HepG2 (cell line): Measurements from ENCODE around the gene FGF1. TPM values are rescaled to one million over a fixed set of nuclear protein-coding genes. Genes with fewer than 3 reads are reported as not detected.
A peak's percentile ranks its signal among the peaks of the same experiment; 100 is the strongest.

Experiments used
- BCL6 ChIP-seq: IDR thresholded peaks from 2 replicates; pipeline ENCODE4 v1.6.1; 2016; ENCODE audit warnings: missing genetic modification reagents, missing compliant biosample characterization
- BHLHE40 ChIP-seq: IDR thresholded peaks from 2 replicates; pipeline ENCODE4 v1.6.1; 2011; ENCODE audit warnings: low read length, improper control_type of control experiment
- EP300 ChIP-seq, 3 experiments: sonication (generic) in 1 of 3; formaldehyde crosslinking in 1 of 3; IDR thresholded peaks; 2 replicates each; pipeline versions ENCODE4 v1.5.1 to v1.6.1; 2011 to 2020; ENCODE audit warnings: low read depth in 2 of 3, low read length in 2 of 3, borderline replicate concordance in 1 of 3, improper control_type of control experiment in 1 of 3, mild to moderate bottlenecking in 1 of 3, missing genetic modification reagents in 1 of 3, moderate library complexity in 1 of 3
- FOSL1 ChIP-seq: sonication (generic); formaldehyde crosslinking; IDR thresholded peaks from 2 replicates; pipeline ENCODE4 v1.9.0; 2021; ENCODE audit warnings: missing genetic modification reagents, borderline replicate concordance
- FOXA1 ChIP-seq, 2 experiments: fragments of 450-650 bp in 1 of 2; sonication (generic) in 1 of 2; formaldehyde crosslinking in 1 of 2; IDR thresholded peaks; 2 replicates each; pipeline versions ENCODE4 v1.4.0 to v1.6.1; 2016 to 2020; ENCODE audit warnings: missing genetic modification reagents in 1 of 2
- IKZF1 ChIP-seq: fragments of 450-650 bp; IDR thresholded peaks from 2 replicates; pipeline ENCODE4 v1.7.1; 2016
- JUN ChIP-seq: sonication (generic); formaldehyde crosslinking; IDR thresholded peaks from 2 replicates; pipeline ENCODE4 v1.4.0; 2020; ENCODE audit warnings: mild to moderate bottlenecking, missing genetic modification reagents
- NR2F1 ChIP-seq, 2 experiments: fragments of 450-650 bp in 1 of 2; formaldehyde crosslinking in 1 of 2; IDR thresholded peaks; 2 replicates each; pipeline versions ENCODE4 v1.5.0 to v1.6.1; 2016 to 2020; ENCODE audit warnings: mild to moderate bottlenecking in 1 of 2, missing compliant biosample characterization in 1 of 2, missing genetic modification reagents in 1 of 2, moderate library complexity in 1 of 2
- NR2F6 ChIP-seq, 2 experiments: IDR thresholded peaks; 2 replicates each; pipeline ENCODE4 v1.6.1; 2016; ENCODE audit warnings: antibody characterized with exemption in 1 of 2, mild to moderate bottlenecking in 1 of 2
- RARA ChIP-seq: IDR thresholded peaks from 2 replicates; pipeline ENCODE4 v1.6.1; 2016; ENCODE audit warnings: missing genetic modification reagents, missing compliant biosample characterization
- RXRB ChIP-seq: IDR thresholded peaks from 2 replicates; pipeline ENCODE4 v1.6.1; 2016; ENCODE audit warnings: borderline replicate concordance, missing genetic modification reagents, missing compliant biosample characterization
- SP5 ChIP-seq: IDR thresholded peaks from 2 replicates; pipeline ENCODE4 v1.6.1; 2016; ENCODE audit warnings: low read depth, borderline replicate concordance
- ZNF737 ChIP-seq: sonication (generic); formaldehyde crosslinking; IDR thresholded peaks from 2 replicates; pipeline ENCODE4 v1.5.0; 2020; ENCODE audit warnings: missing genetic modification reagents, mild to moderate bottlenecking, borderline replicate concordance
- polyA plus RNA-seq, 8 experiments: library from polyadenylated mRNA; depleted of rRNA in 3 of 8; stranded (reverse) in 7 of 8; unstranded in 1 of 8; fragments of >200 nt; fragmentation: Illumina TruSeq in 4 of 8; extraction: Trizol in 4 of 8; gene quantifications; 2 replicates each; pipeline versions ENCODE4 v1.2.1 to v1.2.3, GENCODE V29; 2011 to 2016; ENCODE audit warnings: low read depth in 4 of 8, missing spikeins in 1 of 8, mixed read lengths in 1 of 8; ENCODE audit not compliant: insufficient read depth in 1 of 8
- total RNA-seq, 5 experiments: library from RNA; depleted of rRNA; stranded (reverse); fragments of >200 nt; fragmentation: Illumina TruSeq; extraction: Trizol; gene quantifications; 2 replicates each; pipeline ENCODE4 v1.2.3, GENCODE V29; 2016; ENCODE audit warnings: low read depth in 1 of 5
- TF ChIP-seq, protein P1 (sequence below): IDR thresholded peaks from 2 replicates; pipeline ENCODE4 v1.6.1; 2016
- TF ChIP-seq, protein P2 (sequence below): IDR thresholded peaks from 2 replicates; pipeline ENCODE4 v1.4.0; 2020; ENCODE audit warnings: mild to moderate bottlenecking, missing genetic modification reagents
- TF ChIP-seq, protein P3 (sequence below): sonication (generic); formaldehyde crosslinking; IDR thresholded peaks from 2 replicates; pipeline ENCODE4 v1.5.1; 2020; ENCODE audit warnings: mild to moderate bottlenecking, missing genetic modification reagents, borderline replicate concordance

Gene FGF1
- total and polyA plus RNA-seq, 2 of the 13 experiments (the other 11 are each of a cell fraction or from before 2014, with no cell fraction given): not detected

DNA sequence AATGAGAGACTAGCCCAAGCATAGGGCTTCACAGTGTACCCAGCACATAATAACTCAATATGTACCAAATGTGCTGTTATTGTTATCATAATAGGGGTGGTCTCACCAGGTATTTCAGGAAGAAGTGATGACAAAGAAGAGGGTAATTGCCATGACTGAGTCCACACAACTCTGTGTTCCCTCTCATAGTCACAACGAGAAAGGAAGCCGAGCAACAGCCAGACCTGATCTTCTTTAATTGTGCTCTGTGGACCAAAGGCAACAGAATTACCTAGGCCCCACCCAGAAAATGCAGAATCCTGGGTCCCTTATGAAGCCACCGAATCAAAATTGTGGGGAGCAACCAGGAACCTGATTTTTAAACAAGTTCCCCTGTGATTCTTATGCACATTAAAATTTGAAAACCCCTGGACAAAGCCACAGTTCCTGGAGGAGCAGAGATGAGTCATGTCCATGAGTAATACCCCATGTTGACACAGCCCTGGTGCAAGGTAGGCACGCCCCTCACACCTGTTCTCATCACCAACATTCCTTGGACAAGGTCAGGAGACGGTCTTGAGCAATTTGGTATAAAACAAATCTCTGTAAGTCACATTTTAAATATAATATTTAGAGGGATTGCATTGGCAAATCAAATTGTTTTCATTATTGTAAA lies 5.2 kb downstream of the FGF1 start (continued):
- TF ChIP-seq EP300 (IDR thresholded peaks at IDR 0.05; ENCODE audit: low read depth in 2 of 2, low read length in 2 of 2) (peak in 1 of 2 experiments; percentile 47; a peak in 2 of 4 replicates), EP300 (CRISPR knock-in tag; IDR thresholded peaks at IDR 0.05; ENCODE audit: borderline replicate concordance) (peak; percentile 35; the same call in 1 of the 2 replicates), IKZF1 (no peak), NR2F1 (CRISPR knock-in tag; IDR thresholded peaks at IDR 0.05) (peak in 1 of 2 experiments; percentile 74; a peak in 2 of 4 replicates), NR2F6 (IDR thresholded peaks at IDR 0.05) (peak; percentile 40; the same call in 1 of the 2 replicates), NR2F6 (CRISPR knock-in tag; IDR thresholded peaks at IDR 0.05) (peak; percentile 42; the same call in 1 of the 2 replicates), RXRB (CRISPR knock-in tag) (0 out of 2 replicates have a peak, but pooled peaks have one; percentile 9), SP5 (CRISPR knock-in tag) (peak; percentile 78; the same call in 1 of the 2 replicates), ZNF737 (CRISPR knock-in tag) (no peak), RARA (CRISPR knock-in tag) (peak; percentile 64), JUN (CRISPR knock-in tag) (peak; percentile 62; the same call in 1 of the 2 replicates), FOXA1 (IDR thresholded peaks at IDR 0.05) (0 out of 2 replicates have a peak, but pooled peaks have one; percentile 10), FOXA1 (CRISPR knock-in tag; IDR thresholded peaks at IDR 0.05) (peak; percentile 88), BHLHE40 (peak; percentile 36; the same call in 1 of the 2 replicates), BCL6 (0 out of 2 replicates have a peak, but pooled peaks have one; percentile 53), FOSL1 (peak; percentile 74; the same call in 1 of the 2 replicates)
- TF ChIP-seq, protein P1, sequence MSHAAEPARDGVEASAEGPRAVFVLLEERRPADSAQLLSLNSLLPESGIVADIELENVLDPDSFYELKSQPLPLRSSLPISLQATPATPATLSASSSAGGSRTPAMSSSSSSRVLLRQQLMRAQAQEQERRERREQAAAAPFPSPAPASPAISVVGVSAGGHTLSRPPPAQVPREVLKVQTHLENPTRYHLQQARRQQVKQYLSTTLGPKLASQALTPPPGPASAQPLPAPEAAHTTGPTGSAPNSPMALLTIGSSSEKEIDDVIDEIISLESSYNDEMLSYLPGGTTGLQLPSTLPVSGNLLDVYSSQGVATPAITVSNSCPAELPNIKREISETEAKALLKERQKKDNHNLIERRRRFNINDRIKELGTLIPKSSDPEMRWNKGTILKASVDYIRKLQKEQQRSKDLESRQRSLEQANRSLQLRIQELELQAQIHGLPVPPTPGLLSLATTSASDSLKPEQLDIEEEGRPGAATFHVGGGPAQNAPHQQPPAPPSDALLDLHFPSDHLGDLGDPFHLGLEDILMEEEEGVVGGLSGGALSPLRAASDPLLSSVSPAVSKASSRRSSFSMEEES: peak; percentile 25; the same call in 1 of the 2 replicates
- TF ChIP-seq, protein P2, sequence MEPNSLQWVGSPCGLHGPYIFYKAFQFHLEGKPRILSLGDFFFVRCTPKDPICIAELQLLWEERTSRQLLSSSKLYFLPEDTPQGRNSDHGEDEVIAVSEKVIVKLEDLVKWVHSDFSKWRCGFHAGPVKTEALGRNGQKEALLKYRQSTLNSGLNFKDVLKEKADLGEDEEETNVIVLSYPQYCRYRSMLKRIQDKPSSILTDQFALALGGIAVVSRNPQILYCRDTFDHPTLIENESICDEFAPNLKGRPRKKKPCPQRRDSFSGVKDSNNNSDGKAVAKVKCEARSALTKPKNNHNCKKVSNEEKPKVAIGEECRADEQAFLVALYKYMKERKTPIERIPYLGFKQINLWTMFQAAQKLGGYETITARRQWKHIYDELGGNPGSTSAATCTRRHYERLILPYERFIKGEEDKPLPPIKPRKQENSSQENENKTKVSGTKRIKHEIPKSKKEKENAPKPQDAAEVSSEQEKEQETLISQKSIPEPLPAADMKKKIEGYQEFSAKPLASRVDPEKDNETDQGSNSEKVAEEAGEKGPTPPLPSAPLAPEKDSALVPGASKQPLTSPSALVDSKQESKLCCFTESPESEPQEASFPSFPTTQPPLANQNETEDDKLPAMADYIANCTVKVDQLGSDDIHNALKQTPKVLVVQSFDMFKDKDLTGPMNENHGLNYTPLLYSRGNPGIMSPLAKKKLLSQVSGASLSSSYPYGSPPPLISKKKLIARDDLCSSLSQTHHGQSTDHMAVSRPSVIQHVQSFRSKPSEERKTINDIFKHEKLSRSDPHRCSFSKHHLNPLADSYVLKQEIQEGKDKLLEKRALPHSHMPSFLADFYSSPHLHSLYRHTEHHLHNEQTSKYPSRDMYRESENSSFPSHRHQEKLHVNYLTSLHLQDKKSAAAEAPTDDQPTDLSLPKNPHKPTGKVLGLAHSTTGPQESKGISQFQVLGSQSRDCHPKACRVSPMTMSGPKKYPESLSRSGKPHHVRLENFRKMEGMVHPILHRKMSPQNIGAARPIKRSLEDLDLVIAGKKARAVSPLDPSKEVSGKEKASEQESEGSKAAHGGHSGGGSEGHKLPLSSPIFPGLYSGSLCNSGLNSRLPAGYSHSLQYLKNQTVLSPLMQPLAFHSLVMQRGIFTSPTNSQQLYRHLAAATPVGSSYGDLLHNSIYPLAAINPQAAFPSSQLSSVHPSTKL (CRISPR knock-in tag): peak; percentile 79
- TF ChIP-seq, protein P3, sequence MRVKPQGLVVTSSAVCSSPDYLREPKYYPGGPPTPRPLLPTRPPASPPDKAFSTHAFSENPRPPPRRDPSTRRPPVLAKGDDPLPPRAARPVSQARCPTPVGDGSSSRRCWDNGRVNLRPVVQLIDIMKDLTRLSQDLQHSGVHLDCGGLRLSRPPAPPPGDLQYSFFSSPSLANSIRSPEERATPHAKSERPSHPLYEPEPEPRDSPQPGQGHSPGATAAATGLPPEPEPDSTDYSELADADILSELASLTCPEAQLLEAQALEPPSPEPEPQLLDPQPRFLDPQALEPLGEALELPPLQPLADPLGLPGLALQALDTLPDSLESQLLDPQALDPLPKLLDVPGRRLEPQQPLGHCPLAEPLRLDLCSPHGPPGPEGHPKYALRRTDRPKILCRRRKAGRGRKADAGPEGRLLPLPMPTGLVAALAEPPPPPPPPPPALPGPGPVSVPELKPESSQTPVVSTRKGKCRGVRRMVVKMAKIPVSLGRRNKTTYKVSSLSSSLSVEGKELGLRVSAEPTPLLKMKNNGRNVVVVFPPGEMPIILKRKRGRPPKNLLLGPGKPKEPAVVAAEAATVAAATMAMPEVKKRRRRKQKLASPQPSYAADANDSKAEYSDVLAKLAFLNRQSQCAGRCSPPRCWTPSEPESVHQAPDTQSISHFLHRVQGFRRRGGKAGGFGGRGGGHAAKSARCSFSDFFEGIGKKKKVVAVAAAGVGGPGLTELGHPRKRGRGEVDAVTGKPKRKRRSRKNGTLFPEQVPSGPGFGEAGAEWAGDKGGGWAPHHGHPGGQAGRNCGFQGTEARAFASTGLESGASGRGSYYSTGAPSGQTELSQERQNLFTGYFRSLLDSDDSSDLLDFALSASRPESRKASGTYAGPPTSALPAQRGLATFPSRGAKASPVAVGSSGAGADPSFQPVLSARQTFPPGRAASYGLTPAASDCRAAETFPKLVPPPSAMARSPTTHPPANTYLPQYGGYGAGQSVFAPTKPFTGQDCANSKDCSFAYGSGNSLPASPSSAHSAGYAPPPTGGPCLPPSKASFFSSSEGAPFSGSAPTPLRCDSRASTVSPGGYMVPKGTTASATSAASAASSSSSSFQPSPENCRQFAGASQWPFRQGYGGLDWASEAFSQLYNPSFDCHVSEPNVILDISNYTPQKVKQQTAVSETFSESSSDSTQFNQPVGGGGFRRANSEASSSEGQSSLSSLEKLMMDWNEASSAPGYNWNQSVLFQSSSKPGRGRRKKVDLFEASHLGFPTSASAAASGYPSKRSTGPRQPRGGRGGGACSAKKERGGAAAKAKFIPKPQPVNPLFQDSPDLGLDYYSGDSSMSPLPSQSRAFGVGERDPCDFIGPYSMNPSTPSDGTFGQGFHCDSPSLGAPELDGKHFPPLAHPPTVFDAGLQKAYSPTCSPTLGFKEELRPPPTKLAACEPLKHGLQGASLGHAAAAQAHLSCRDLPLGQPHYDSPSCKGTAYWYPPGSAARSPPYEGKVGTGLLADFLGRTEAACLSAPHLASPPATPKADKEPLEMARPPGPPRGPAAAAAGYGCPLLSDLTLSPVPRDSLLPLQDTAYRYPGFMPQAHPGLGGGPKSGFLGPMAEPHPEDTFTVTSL (CRISPR knock-in tag): peak; percentile 75; the same call in 1 of the 2 replicates
